H9 (cell line): ENCODE data around the gene PCBP4. TPM values are rescaled to one million over a fixed set of nuclear protein-coding genes. Genes with fewer than 3 reads are reported as not detected.

Experiments
- DNase-seq: peaks from one replicate; pipeline ENCODE4 v3.0.0-alpha.2; 2017
- H2AFZ ChIP-seq: one replicate; pipeline ENCODE4 v1.6.1; 2013; ENCODE audit warnings: mild to moderate bottlenecking, low read length, control low read depth, moderate library complexity
- H2AK5ac ChIP-seq: 2 replicates; pipeline ENCODE4 v1.6.1; 2013; ENCODE audit warnings: low read length, control low read depth, mixed read lengths; ENCODE audit not compliant: insufficient read length
- H2BK120ac ChIP-seq: one replicate; pipeline ENCODE4 v1.6.1; 2013; ENCODE audit warnings: low read depth, mild to moderate bottlenecking, low read length, control low read depth, inconsistent platforms; ENCODE audit not compliant: poor library complexity, severe bottlenecking
- H2BK12ac ChIP-seq: 2 replicates; pipeline ENCODE4 v1.6.1; 2013; ENCODE audit warnings: low read length, control low read depth, mixed read lengths, low read depth; ENCODE audit not compliant: insufficient read length
- H2BK15ac ChIP-seq: 2 replicates; pipeline ENCODE4 v1.6.1; 2013; ENCODE audit warnings: low read depth, low read length, control low read depth
- H2BK20ac ChIP-seq: one replicate; pipeline ENCODE4 v1.6.1; 2013; ENCODE audit warnings: low read depth, mild to moderate bottlenecking, low read length, control low read depth, inconsistent platforms; ENCODE audit not compliant: poor library complexity, severe bottlenecking
- H2BK5ac ChIP-seq: 2 replicates; pipeline ENCODE4 v1.6.1; 2013; ENCODE audit warnings: low read length, control low read depth, mixed read lengths; ENCODE audit not compliant: insufficient read length
- H3K14ac ChIP-seq: 2 replicates; pipeline ENCODE4 v1.6.1; 2013; ENCODE audit warnings: low read length, control low read depth; ENCODE audit not compliant: insufficient read depth
- H3K18ac ChIP-seq: 2 replicates; pipeline ENCODE4 v1.6.1; 2013; ENCODE audit warnings: low read depth, mild to moderate bottlenecking, mixed read lengths, low read length, control low read depth; ENCODE audit not compliant: insufficient read length
- H3K23ac ChIP-seq: 2 replicates; pipeline ENCODE4 v1.6.1; 2013; ENCODE audit warnings: low read length, control low read depth, mixed read lengths, low read depth; ENCODE audit not compliant: insufficient read length
- H3K23me2 ChIP-seq: 2 replicates; pipeline ENCODE4 v1.6.1; 2013; ENCODE audit warnings: low read depth, mild to moderate bottlenecking, mixed read lengths, low read length, control low read depth; ENCODE audit not compliant: insufficient read length, poor library complexity, severe bottlenecking
- H3K27ac ChIP-seq: 2 replicates; pipeline ENCODE4 v1.5.1; 2013; ENCODE audit warnings: low read length, control low read depth, mixed read lengths, low read depth; ENCODE audit not compliant: insufficient read length
- H3K27me3 ChIP-seq: 2 replicates; pipeline ENCODE4 v1.6.1; 2013; ENCODE audit warnings: low read length, control low read depth, inconsistent platforms; ENCODE audit not compliant: insufficient read depth
- H3K4ac ChIP-seq: 2 replicates; pipeline ENCODE4 v1.6.1; 2013; ENCODE audit warnings: low read depth, mild to moderate bottlenecking, control low read depth, inconsistent platforms, low read length, moderate library complexity
- H3K4me1 ChIP-seq: 2 replicates; pipeline ENCODE4 v1.6.1; 2013; ENCODE audit warnings: low read length, control low read depth, inconsistent platforms; ENCODE audit not compliant: insufficient read depth
- H3K4me2 ChIP-seq: 2 replicates; pipeline ENCODE4 v1.6.1; 2013; ENCODE audit warnings: low read length, control low read depth, mixed read lengths; ENCODE audit not compliant: insufficient read length, insufficient read depth
- H3K56ac ChIP-seq: 2 replicates; pipeline ENCODE4 v1.6.1; 2013; ENCODE audit warnings: low read depth, mild to moderate bottlenecking, mixed read lengths, low read length, control low read depth; ENCODE audit not compliant: insufficient read length
- H3K79me1 ChIP-seq: 2 replicates; pipeline ENCODE4 v1.6.1; 2013; ENCODE audit warnings: low read depth, mild to moderate bottlenecking, moderate library complexity, low read length, control low read depth, inconsistent platforms; ENCODE audit not compliant: insufficient read depth, poor library complexity, severe bottlenecking
- H3K79me2 ChIP-seq: 2 replicates; pipeline ENCODE4 v1.6.1; 2013; ENCODE audit warnings: low read length, control low read depth, inconsistent platforms; ENCODE audit not compliant: insufficient read depth
- H3K9ac ChIP-seq: 2 replicates; pipeline ENCODE4 v1.6.1; 2013; ENCODE audit warnings: low read length, control low read depth, mixed read lengths; ENCODE audit not compliant: insufficient read length; ENCODE audit errors: extremely low read depth
- H3K9me3 ChIP-seq: one replicate; pipeline ENCODE4 v1.6.1; 2013; ENCODE audit warnings: low read depth, low read length, inconsistent platforms; ENCODE audit not compliant: control insufficient read depth
- H3T11ph ChIP-seq: one replicate; pipeline ENCODE4 v1.6.1; 2013; ENCODE audit warnings: mild to moderate bottlenecking, low read length, control low read depth, inconsistent platforms
- H4K20me1 ChIP-seq: one replicate; pipeline ENCODE4 v1.6.1; 2013; ENCODE audit not compliant: control insufficient read depth, insufficient read length, insufficient read depth
- H4K5ac ChIP-seq: 2 replicates; pipeline ENCODE4 v1.6.1; 2013; ENCODE audit warnings: low read depth, mild to moderate bottlenecking, mixed read lengths, low read length, control low read depth; ENCODE audit not compliant: insufficient read length
- H4K8ac ChIP-seq: replicated peaks from 2 replicates; pipeline ENCODE4 v1.6.1; 2013; ENCODE audit warnings: low read length, control low read depth, mixed read lengths, low read depth; ENCODE audit not compliant: insufficient read length
- H4K91ac ChIP-seq: 2 replicates; pipeline ENCODE4 v1.6.1; 2013; ENCODE audit warnings: low read depth, mild to moderate bottlenecking, moderate library complexity, mixed read lengths, low read length, control low read depth; ENCODE audit not compliant: insufficient read length
- H3K27ac Mint-ChIP-seq, 3 experiments: 2 replicates in 2 of 3; 3 replicates in 1 of 3; pipeline ENCODE4 v1.8.0; 2020 to 2021; ENCODE audit warnings: mixed read lengths in 3 of 3, mild to moderate bottlenecking in 1 of 3, moderate library complexity in 1 of 3
- H3K27me3 Mint-ChIP-seq: 2 replicates; pipeline ENCODE4 v1.8.0; 2021; ENCODE audit warnings: low read depth, mild to moderate bottlenecking, moderate library complexity, mixed read lengths
- H3K36me3 Mint-ChIP-seq, 3 experiments: 2 replicates in 2 of 3; 3 replicates in 1 of 3; pipeline ENCODE4 v1.8.0; 2020 to 2021; ENCODE audit warnings: low read depth in 3 of 3, mixed read lengths in 3 of 3; ENCODE audit not compliant: insufficient read depth in 1 of 3
- H3K4me1 Mint-ChIP-seq, 2 experiments: 2 replicates each; pipeline ENCODE4 v1.8.0; 2020; ENCODE audit warnings: mixed read lengths in 2 of 2
- H3K4me3 Mint-ChIP-seq, 2 experiments: 2 replicates in 1 of 2; 3 replicates in 1 of 2; pipeline ENCODE4 v1.8.0; 2020 to 2021; ENCODE audit warnings: mild to moderate bottlenecking in 2 of 2, mixed read lengths in 2 of 2, moderate library complexity in 1 of 2
- H3K9me3 Mint-ChIP-seq, 2 experiments: 2 replicates in 1 of 2; 3 replicates in 1 of 2; pipeline ENCODE4 v1.8.0; 2020; ENCODE audit warnings: mild to moderate bottlenecking in 2 of 2, mixed read lengths in 2 of 2, moderate library complexity in 1 of 2
- CTCF ChIP-seq: fragments of 200-600 bp; sonication (generic); conservative IDR thresholded peaks from 3 replicates; pipeline ENCODE4 v1.8.0; 2021; ENCODE audit warnings: antibody characterized with exemption, mild to moderate bottlenecking
- WGBS: extraction: QIAGEN DNeasy Blood & Tissue Kit; methylation state at CpG from one replicate; pipeline ENCODE4 v1.1.7; 2013; ENCODE audit warnings: missing lambda C conversion rate, low lambda C conversion rate, mixed read lengths; ENCODE audit not compliant: insufficient read length; ENCODE audit errors: extremely low coverage; 5-methylcytosine and 5-hydroxymethylcytosine counted together
- total RNA-seq: library from RNA; stranded (reverse); gene quantifications from 2 replicates; pipeline ENCODE4 v1.2.1, GENCODE V29; 2021

PCBP4 gene
- total RNA-seq, 1 experiment from 2014 or later: 24.6 TPM

- DNase-seq: no peak
- H3T11ph ChIP-seq: no peak overlapping the region
- no peaks in the 10 kb centered on the region for H3K9me3 ChIP-seq
- H3K27ac Mint-ChIP-seq: no peak overlapping the region
- H3K4ac ChIP-seq: no peak overlapping the region
- H3K27me3 ChIP-seq: peaks cover 6% of the 10 kb centered on the region; the same call in 1 of the 2 replicates
- H3K4me1 ChIP-seq: peaks cover 7% of the 10 kb centered on the region; the same call in 1 of the 2 replicates
- H2BK5ac ChIP-seq: no peak overlapping the region
- H3K23ac ChIP-seq: no peak overlapping the region
- no peak overlapping the region for H2BK20ac ChIP-seq
- no peak overlapping the region for H3K18ac ChIP-seq
- H4K20me1 ChIP-seq: peaks cover 3% of the 10 kb centered on the region
- no peak overlapping the region for H3K14ac ChIP-seq
- H3K79me1 ChIP-seq: no peaks in the 10 kb centered on the region
- no peak overlapping the region for H3K4me3 Mint-ChIP-seq
- H4K8ac ChIP-seq: no peak overlapping the region
- peaks cover 16 to 27% of the 10 kb centered on the region in 2 experiments for H3K4me1 Mint-ChIP-seq
- peaks cover 0 to 2% (median 0%) of the 10 kb centered on the region in 3 experiments; a peak in 2 of 7 replicates for H3K36me3 Mint-ChIP-seq
- H2AK5ac ChIP-seq: no peak overlapping the region
- H2BK120ac ChIP-seq: no peak overlapping the region
- H3K56ac ChIP-seq: no peak overlapping the region
- peaks cover 29% of the 10 kb centered on the region for H3K27me3 Mint-ChIP-seq
- TF ChIP-seq CTCF: no peak
- H2AFZ ChIP-seq: no peak overlapping the region
- no peak overlapping the region for H2BK12ac ChIP-seq
- H3K9me3 Mint-ChIP-seq: peaks cover 0 to 2% of the 10 kb centered on the region in 2 experiments; a peak in 2 of 5 replicates
- peaks cover 10% of the 10 kb centered on the region for H3K23me2 ChIP-seq
- H2BK15ac ChIP-seq: no peak overlapping the region
- no peak overlapping the region for H4K5ac ChIP-seq
- WGBS: no CpG with 5 or more reads among the region's 10 CpGs
- H3K4me2 ChIP-seq: no peak overlapping the region
- no peak overlapping the region for H4K91ac ChIP-seq
- no peaks in the 10 kb centered on the region for H3K79me2 ChIP-seq
- H3K9ac ChIP-seq: no peak overlapping the region
- H3K27ac ChIP-seq: no peak overlapping the region
Observed at GRCh38 chr3:51980253-51980652, 13.0 kb upstream of the PCBP4 start.
